ENCODE results near the gene RNF5. TPM values are rescaled to one million over a fixed set of nuclear protein-coding genes. Genes with fewer than 3 reads are reported as not detected.
A peak's percentile ranks its signal among the peaks of the same experiment; 100 is the strongest.

The RNF5 gene
- total and polyA plus RNA-seq, 10 of the 15 experiments (the other 5 are each of a cell fraction or from before 2014, with no cell fraction given) = 31.4 to 114 (median 62.8) TPM

DNA sequence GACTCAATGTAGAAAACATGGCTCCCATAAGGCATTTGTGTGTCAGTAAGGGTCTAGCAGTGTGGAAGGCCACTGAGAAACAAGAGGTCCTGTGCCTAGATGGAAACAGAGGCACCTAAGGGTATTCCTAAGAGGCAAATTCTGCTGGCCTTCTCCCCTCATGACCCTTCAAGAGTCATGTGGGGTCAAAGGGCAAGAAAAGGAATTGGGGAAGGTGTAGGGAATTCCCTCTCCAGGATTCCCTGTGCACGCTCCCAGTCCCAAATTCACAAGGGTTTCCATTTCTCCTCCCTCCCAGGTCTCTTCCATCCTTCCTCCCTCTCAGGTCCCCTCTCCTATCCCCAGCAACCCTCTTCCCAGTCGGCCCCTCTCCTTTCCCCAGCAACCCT, 2.9 kb upstream of the RNF5 start (continued):
- TF ChIP-seq IKZF1 (conservative IDR thresholded peaks at IDR 0.05) = peak; percentile 42; the same call in 1 of the 2 replicates
- TF ChIP-seq JUND (IDR thresholded peaks at IDR 0.05; ENCODE audit: low read depth, low read length) = no peak
- TF ChIP-seq, protein P1, sequence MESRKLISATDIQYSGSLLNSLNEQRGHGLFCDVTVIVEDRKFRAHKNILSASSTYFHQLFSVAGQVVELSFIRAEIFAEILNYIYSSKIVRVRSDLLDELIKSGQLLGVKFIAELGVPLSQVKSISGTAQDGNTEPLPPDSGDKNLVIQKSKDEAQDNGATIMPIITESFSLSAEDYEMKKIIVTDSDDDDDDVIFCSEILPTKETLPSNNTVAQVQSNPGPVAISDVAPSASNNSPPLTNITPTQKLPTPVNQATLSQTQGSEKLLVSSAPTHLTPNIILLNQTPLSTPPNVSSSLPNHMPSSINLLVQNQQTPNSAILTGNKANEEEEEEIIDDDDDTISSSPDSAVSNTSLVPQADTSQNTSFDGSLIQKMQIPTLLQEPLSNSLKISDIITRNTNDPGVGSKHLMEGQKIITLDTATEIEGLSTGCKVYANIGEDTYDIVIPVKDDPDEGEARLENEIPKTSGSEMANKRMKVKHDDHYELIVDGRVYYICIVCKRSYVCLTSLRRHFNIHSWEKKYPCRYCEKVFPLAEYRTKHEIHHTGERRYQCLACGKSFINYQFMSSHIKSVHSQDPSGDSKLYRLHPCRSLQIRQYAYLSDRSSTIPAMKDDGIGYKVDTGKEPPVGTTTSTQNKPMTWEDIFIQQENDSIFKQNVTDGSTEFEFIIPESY (IDR thresholded peaks at IDR 0.05) = no peak
- no peak for TF ChIP-seq NFIC (IDR thresholded peaks at IDR 0.05; ENCODE audit: low read depth, low read length)

DNA sequence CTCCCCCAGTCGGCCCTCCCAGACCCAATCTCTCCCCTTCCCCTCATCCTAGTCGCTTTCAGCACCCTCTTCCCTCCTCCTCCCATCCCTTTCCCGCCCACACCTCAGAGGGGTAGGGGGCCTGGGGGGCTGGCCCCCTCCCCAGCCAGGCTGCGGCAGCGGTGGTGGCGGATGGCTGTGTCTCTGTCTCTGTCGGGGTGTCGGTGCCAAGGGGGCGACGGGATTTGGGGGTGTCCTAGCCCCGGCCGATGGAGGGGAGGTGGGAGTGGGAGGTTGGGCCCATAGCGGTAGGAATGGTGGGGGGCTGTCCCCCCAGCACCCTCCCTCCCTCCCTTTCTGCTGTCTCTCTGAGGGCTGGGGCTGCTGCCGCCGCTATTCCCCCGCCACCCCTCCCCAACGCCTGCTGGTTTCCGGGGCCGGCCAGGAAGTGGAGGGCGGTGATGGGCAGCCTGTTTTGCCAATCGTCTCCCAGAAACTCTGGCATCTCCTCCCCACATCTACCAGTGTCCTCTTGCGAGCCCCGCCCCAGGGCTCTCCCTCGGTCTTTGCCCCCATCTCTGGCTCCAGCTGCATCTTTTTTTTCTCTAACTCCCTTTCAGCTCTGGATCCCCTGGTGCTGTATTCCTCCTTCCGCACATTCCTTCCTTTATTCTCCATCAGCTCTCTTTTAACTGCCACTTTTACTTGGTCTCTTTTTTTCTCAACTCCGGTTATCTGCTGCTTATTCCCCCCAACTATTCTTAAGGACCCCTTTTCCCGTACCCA, 2.3 kb upstream of the RNF5 start, which contains the start of gene AGPAT1:
Gene AGPAT1 (minus strand): TSS at position 374 of the 765 bp plus-strand sequence. CDS start 4,588 bp downstream, outside the sequence.
- Histone ChIP-seq H4K20me1 (ENCODE audit: control insufficient read depth, insufficient read depth) (no peaks in the 10 kb centered on the region), H3K36me3 (ENCODE audit: control insufficient read depth in 2 of 2, insufficient read depth in 2 of 2, low read length in 1 of 2) (no peaks in the 10 kb centered on the region; a peak in 1 of 4 replicates), H3K27me3 (replicated peaks in 1 of 2; ENCODE audit: control insufficient read depth in 2 of 2, insufficient read depth in 2 of 2, low read length in 1 of 2) (no peaks in the 10 kb centered on the region), H3K9ac (ENCODE audit: control insufficient read depth, insufficient read depth, low read length) (peak within 1 kb of the TSS; percentile 74), H3K4me2 (ENCODE audit: control insufficient read depth, insufficient read depth) (peak within 1 kb of the TSS; percentile 68), H3K9me3 (replicated peaks; ENCODE audit: control insufficient read depth, insufficient read depth, low read length) (no peaks in the 10 kb centered on the region), H2AFZ (ENCODE audit: control insufficient read depth, low read depth, low read length) (peak within 1 kb of the TSS; percentile 78), H3K79me2 (ENCODE audit: control insufficient read depth, insufficient read depth, low read length) (peaks cover 22% of the 10 kb centered on the region), H3K27ac (ENCODE audit: control insufficient read depth, insufficient read depth) (peak within 1 kb of the TSS; percentile 79), H3K4me3 (peak within 1 kb of the TSS; percentile 96), H3K4me1 (ENCODE audit: control insufficient read depth, insufficient read depth, low read length) (peaks cover 10% of the 10 kb centered on the region)
- FAIRE-seq = peak; percentile 86
- intact Hi-C loops (cut with micrococcal nuclease; ENCODE audit: unreplicated experiment) (loop anchor here (2.0 kb wide), 2 partner anchors 15 to 57 kb away; partner anchors contain the start of gene PBX2), in situ Hi-C loops (cut with MboI) (no loop called here)
- ChIA-PET POLR2A (interaction anchor here (0.5 to 5.7 kb wide), 8 partner anchors 14 to 1561 kb away, joined by 3 to 123 read pairs (median 5); partner anchors contain the start of genes ATF6B, FKBPL, GPSM3 and PBX2), CTCF (interaction anchor here (0.9 to 1.8 kb wide), 4 partner anchors 10 to 59 kb away, joined by 3 to 5 read pairs (median 4); no protein-coding TSS in a partner anchor), SMC1A (ENCODE audit: uncharacterized antibody, unreplicated experiment) (interaction anchor here (1.3 to 4.2 kb wide), 4 partner anchors 16 to 46 kb away, joined by 3 to 41 read pairs (median 14); partner anchors contain the start of genes ATF6B, FKBPL, GPSM3 and PBX2), RAD21 (ENCODE audit: unreplicated experiment) (interaction anchor here (2.5 to 2.6 kb wide), 2 partner anchors 17 to 20 kb away, joined by 17 to 21 read pairs; partner anchors contain the start of gene GPSM3)
- BruUV-seq (replicated peaks) = no TSS peak
- ATAC-seq = peak; percentile 75
- 1% methylated on average over 23 of the region's 27 CpGs for WGBS (ENCODE audit: insufficient coverage, insufficient replicate concordance, low lambda C conversion rate, missing lambda C conversion rate)
- peak; percentile 92 for DNase-seq (ENCODE audit: low read depth, low spot score)
- TF ChIP-seq HCFC1 (IDR thresholded peaks at IDR 0.05; ENCODE audit: low read length) (0 out of 2 replicates have a peak, but pooled peaks have one; percentile 27), SMAD1 (IDR thresholded peaks at IDR 0.05; ENCODE audit: low read depth, partially characterized antibody) (peak; percentile 25), RUNX3 (IDR thresholded peaks at IDR 0.05; ENCODE audit: low read length) (peak; percentile 30; the same call in 1 of the 2 replicates), SP1 (IDR thresholded peaks at IDR 0.05; ENCODE audit: low read depth, low read length) (peak; percentile 91), TCF12 (IDR thresholded peaks at IDR 0.05; ENCODE audit: low read depth, low read length) (peak; percentile 29; the same call in 1 of the 2 replicates), LARP7 (IDR thresholded peaks at IDR 0.05) (peak; percentile 42; the same call in 1 of the 2 replicates), BACH1 (IDR thresholded peaks at IDR 0.05; ENCODE audit: borderline replicate concordance) (peak; percentile 38; the same call in 1 of the 2 replicates), POLR2AphosphoS5 (IDR thresholded peaks at IDR 0.05; ENCODE audit: low read length) (peak; percentile 68; the same call in 1 of the 2 replicates), ZBTB40 (IDR thresholded peaks at IDR 0.05; ENCODE audit: borderline replicate concordance) (peak; percentile 88)
- TF ChIP-seq, protein P2, sequence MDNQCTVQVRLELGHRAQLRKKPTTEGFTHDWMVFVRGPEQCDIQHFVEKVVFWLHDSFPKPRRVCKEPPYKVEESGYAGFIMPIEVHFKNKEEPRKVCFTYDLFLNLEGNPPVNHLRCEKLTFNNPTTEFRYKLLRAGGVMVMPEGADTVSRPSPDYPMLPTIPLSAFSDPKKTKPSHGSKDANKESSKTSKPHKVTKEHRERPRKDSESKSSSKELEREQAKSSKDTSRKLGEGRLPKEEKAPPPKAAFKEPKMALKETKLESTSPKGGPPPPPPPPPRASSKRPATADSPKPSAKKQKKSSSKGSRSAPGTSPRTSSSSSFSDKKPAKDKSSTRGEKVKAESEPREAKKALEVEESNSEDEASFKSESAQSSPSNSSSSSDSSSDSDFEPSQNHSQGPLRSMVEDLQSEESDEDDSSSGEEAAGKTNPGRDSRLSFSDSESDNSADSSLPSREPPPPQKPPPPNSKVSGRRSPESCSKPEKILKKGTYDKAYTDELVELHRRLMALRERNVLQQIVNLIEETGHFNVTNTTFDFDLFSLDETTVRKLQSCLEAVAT (IDR thresholded peaks at IDR 0.05) = peak; percentile 36

Data from GM12878 (cell line).